ENCODE data around the gene SRRM2.
"Not testable (repeated sequence)": the region's sequence is repeated elsewhere in the genome, so short reads cannot be mapped to it uniquely, and the experiment has no call there.

Gene SRRM2

GRCh38 chr16:2715519-2715918, 36.9 kb upstream of the SRRM2 start:
- DNase-seq, result no peak

- DNase-seq, result no peak
These were observed 36.2 kb upstream of the SRRM2 start for GRCh38 chr16:2715966-2716885.

- no peak for DNase-seq
These were observed 35.5 kb upstream of the SRRM2 start for GRCh38 chr16:2716948-2717347.

GRCh38 chr16:2717383-2718263, 34.8 kb upstream of the SRRM2 start:
- DNase-seq, result no peak

- no peak for DNase-seq
These were observed 32.9 kb upstream of the SRRM2 start for GRCh38 chr16:2719328-2720063.

- no peak for DNase-seq
These were observed 32.4 kb upstream of the SRRM2 start, which contains the start of gene PRSS27 for GRCh38 chr16:2720064-2720457. Gene PRSS27, minus strand, starts transcription at chr16:2720224. Its CDS starts 64 bp downstream, at chr16:2720160.

- DNase-seq, result peak; percentile 84
These were observed 31.5 kb upstream of the SRRM2 start for GRCh38 chr16:2720719-2721633.

GRCh38 chr16:2721634-2722173, 30.7 kb upstream of the SRRM2 start:
- DNase-seq, result not testable (repeated sequence)

- no peak for DNase-seq
These were observed 28.3 kb upstream of the SRRM2 start for GRCh38 chr16:2724088-2724676.

GRCh38 chr16:2724816-2725348, 27.6 kb upstream of the SRRM2 start:
- DNase-seq, result no peak

- DNase-seq, result no peak
These were observed 25.5 kb upstream of the SRRM2 start for GRCh38 chr16:2726923-2727322.

GRCh38 chr16:2728034-2728433, 24.4 kb upstream of the SRRM2 start:
- no peak for DNase-seq

- DNase-seq, result no peak
These were observed 17.5 kb upstream of the SRRM2 start for GRCh38 chr16:2734844-2735515.

- no peak for DNase-seq
These were observed 15.8 kb upstream of the SRRM2 start for GRCh38 chr16:2736476-2737237.

GRCh38 chr16:2737238-2737605, 15.2 kb upstream of the SRRM2 start:
- no peak for DNase-seq

- DNase-seq, result no peak
These were observed 14.5 kb upstream of the SRRM2 start for GRCh38 chr16:2737895-2738418.

- DNase-seq, result no peak
These were observed 13.8 kb upstream of the SRRM2 start for GRCh38 chr16:2738615-2739014.

GRCh38 chr16:2739625-2740430, 12.6 kb upstream of the SRRM2 start:
- no peak for DNase-seq

All from NCI-H2107 (cell line).